Effector memory CD4-positive, alpha-beta T cell (primary cell): ENCODE results near the gene DCAF4.

Experiments
- DNase-seq, 3 donors: peaks; one replicate each; pipeline ENCODE4 v3.0.0-alpha.2; 2020
- H3K27ac ChIP-seq: 2 replicates; pipeline ENCODE4 v1.7.0; 2013; ENCODE audit warnings: mild to moderate bottlenecking, low read length, moderate library complexity; ENCODE audit not compliant: insufficient read depth, poor library complexity, severe bottlenecking
- H3K27me3 ChIP-seq: replicated peaks from 2 replicates; pipeline ENCODE4 v1.7.0; 2013; ENCODE audit warnings: mild to moderate bottlenecking, low read length; ENCODE audit not compliant: insufficient read depth, control insufficient read depth, poor library complexity, severe bottlenecking
- H3K36me3 ChIP-seq: 2 replicates; pipeline ENCODE4 v1.7.0; 2013; ENCODE audit warnings: mild to moderate bottlenecking, low read length, moderate library complexity; ENCODE audit not compliant: control insufficient read depth, insufficient read depth
- H3K4me1 ChIP-seq: 2 replicates; pipeline ENCODE4 v1.7.0; 2013; ENCODE audit warnings: low read length, mild to moderate bottlenecking; ENCODE audit not compliant: control insufficient read depth, insufficient read depth, poor library complexity, severe bottlenecking
- H3K4me3 ChIP-seq: 2 replicates; pipeline ENCODE4 v1.7.0; 2013; ENCODE audit warnings: low read length, low read depth, mild to moderate bottlenecking; ENCODE audit not compliant: insufficient read depth, poor library complexity, severe bottlenecking
- H3K9me3 ChIP-seq: 2 replicates; pipeline ENCODE4 v1.7.0; 2013; ENCODE audit warnings: mild to moderate bottlenecking, low read length, moderate library complexity; ENCODE audit not compliant: control insufficient read depth

The DCAF4 gene

DNA sequence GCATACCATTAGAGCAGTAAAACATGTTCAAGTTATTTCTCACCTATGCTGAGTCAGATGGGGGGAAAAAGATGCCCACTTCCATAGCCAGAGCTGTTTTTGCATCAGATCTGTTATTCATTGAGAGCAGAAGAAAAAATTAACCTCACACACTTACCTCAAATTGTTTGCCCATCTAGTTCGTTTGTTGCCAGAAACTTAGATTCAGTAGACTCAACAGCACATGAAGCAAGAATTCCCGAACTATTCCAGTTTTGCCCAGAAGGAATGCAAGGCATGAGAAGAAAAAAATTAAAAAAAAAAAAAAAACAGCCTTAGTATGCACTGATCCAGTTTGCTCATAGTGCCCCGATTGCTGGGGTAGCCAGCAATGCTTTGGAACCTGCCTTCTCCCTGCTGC is 19.9 kb upstream of the DCAF4 start:
- Histone ChIP-seq H3K4me1 (no peaks in the 10 kb centered on the region), H3K27ac (no peak overlapping the region), H3K4me3 (no peak overlapping the region), H3K27me3 (no peaks in the 10 kb centered on the region), H3K36me3 (no peaks in the 10 kb centered on the region), H3K9me3 (no peaks in the 10 kb centered on the region)
- no peak for DNase-seq

DNA sequence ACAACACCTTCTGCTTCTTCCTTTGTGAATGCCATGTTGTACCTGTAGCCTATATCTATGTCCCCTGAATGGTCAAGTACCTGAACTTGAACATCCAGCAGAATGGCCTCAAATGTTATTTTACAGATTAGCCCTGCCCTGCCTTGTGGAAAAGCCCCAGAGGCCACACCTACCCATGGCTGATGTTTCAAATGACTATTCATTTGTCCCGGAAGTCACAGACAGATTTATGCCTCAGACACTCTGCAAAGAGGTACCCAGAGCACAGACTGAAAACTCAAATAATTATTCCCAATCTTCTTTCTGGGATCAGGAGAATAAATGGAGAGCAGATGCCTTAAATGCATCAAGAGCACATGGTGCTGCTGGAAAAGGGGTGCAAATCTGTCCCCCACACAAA is 19.4 kb upstream of the DCAF4 start:
- Histone ChIP-seq H3K27me3 (no peaks in the 10 kb centered on the region), H3K36me3 (no peaks in the 10 kb centered on the region), H3K4me3 (no peak overlapping the region), H3K27ac (no peak overlapping the region), H3K9me3 (no peaks in the 10 kb centered on the region), H3K4me1 (no peaks in the 10 kb centered on the region)
- no peak for DNase-seq

DNA sequence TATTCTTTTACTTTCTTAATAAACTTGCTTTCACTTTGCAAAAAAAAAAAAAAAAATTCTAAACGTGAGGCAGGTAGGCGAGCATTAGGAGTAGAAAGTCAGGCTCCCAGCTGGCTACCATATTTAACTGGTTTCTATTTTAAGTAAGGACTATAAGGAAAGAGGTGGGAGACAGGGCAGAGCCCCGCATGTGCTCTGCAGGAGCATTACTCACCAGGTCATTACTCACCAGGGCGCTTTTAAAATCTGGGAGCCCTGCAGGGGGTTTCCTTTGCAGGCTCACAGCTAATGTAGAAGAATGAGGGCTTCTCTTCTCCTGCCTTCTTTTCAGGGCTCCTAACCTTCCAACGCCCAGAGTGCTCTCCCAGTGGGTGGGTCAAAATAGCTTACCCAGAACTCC is 18.4 kb upstream of the DCAF4 start:
- no peak for DNase-seq
- Histone ChIP-seq H3K9me3 (no peaks in the 10 kb centered on the region), H3K27ac (no peak overlapping the region), H3K36me3 (no peaks in the 10 kb centered on the region), H3K27me3 (no peaks in the 10 kb centered on the region), H3K4me3 (no peak overlapping the region), H3K4me1 (no peaks in the 10 kb centered on the region)

DNA sequence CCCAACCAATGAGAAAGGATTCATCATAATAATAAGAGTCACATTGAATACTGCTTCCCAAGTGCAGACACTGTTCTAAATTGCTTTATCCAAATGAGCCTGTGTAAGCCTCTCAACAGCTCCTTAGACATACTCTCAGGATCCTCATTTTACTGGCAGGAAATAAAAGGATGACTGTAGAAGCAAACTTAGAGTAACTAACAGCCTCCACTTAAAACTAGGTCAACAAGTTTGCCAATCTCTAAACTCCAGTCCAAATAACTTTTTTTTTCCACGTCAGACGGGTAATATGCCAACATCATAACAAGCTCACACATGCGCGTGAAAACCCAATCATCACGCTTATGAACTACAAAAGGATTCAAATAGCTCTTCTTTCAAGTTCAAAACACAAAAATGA is 17.1 kb upstream of the DCAF4 start:
- Histone ChIP-seq H3K36me3 (no peaks in the 10 kb centered on the region), H3K9me3 (no peaks in the 10 kb centered on the region), H3K27me3 (no peaks in the 10 kb centered on the region), H3K4me1 (no peaks in the 10 kb centered on the region), H3K4me3 (no peak overlapping the region), H3K27ac (no peak overlapping the region)
- no peak for DNase-seq

DNA sequence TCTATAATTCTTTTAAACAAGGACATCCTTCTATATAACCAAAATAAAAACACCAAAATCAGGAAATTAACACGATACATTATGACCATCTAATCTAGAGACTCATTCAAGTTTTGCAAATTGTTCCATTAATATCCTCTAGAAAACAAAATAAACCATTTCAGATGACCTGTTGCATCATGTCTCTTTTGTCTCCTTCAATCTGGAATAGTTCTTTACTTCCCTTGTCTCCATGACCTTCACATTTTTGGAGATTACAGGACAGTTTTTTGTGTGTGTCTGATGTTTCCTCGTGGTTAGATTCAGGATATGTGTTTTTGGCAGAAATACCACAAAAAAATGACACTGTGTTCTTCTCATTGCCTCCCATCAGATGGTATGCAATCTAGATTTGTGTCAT is 12.5 kb upstream of the DCAF4 start:
- Histone ChIP-seq H3K27me3 (no peaks in the 10 kb centered on the region), H3K4me3 (no peak overlapping the region), H3K27ac (no peak overlapping the region)

DNA sequence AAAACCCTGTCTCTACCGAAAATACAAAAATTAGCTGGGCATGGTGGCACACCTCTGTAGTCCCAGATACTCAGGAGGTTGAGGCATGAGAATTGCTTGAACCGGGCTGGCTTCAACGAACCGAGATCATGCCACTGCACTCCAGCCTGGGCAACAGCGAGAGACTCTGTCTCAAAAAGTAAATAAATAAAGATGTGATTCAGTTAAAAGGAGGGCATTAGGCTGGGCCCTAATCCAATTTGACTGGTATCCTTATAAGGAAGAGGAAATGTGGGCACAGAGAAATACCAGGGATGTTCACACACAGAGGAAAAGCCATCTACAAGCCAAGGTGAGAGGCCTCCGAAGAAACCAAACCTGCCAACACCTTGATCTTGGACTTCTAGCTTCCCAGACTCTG is 10.1 kb upstream of the DCAF4 start:
- no peak for DNase-seq
- no peak overlapping the region for H3K27ac ChIP-seq
- no peaks in the 10 kb centered on the region for H3K27me3 ChIP-seq
- H3K4me1 ChIP-seq, result no peaks in the 10 kb centered on the region
- no peak overlapping the region for H3K4me3 ChIP-seq
- no peaks in the 10 kb centered on the region for H3K9me3 ChIP-seq
- no peaks in the 10 kb centered on the region for H3K36me3 ChIP-seq

More for the DNA sequence above, 12.5 kb upstream of the DCAF4 start:
- no peak for DNase-seq
- Histone ChIP-seq H3K9me3 (no peaks in the 10 kb centered on the region), H3K36me3 (no peaks in the 10 kb centered on the region), H3K4me1 (no peaks in the 10 kb centered on the region)

DNA sequence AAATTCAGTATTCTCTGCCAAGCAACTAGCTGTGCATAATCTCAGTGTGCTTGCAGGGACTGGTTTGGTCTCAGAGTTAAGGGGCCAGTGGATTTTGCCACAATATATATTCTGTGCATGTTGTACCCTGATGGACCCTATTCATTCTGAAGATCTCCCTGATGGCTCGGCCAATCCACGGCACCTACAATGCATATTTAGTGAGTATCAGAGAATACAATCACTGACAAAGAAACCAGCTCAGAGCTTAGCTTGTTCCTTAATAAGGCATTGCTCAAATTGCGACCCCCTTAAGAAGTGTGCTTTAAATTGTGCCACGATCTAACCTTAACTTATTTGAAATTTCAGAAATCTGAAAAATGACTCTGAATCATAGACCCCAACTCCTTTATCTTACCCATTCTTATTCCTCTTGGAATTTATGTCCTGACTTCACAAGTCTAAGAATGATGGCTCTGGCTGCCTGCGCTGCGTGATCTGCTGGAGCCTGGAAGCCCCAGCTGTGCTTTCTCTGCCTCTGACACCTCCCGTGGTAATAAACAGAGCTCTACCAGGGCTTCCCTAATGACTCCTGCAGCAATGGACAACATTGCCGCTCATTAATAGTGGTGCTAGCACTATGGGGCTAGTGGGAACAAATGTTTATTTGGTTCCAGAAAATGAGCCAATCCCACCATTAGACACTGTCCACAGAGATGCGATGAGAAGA is 9.0 kb upstream of the DCAF4 start:
- H3K4me1 ChIP-seq, result no peaks in the 10 kb centered on the region
- H3K27ac ChIP-seq, result no peak overlapping the region
- H3K36me3 ChIP-seq, result no peaks in the 10 kb centered on the region
- H3K9me3 ChIP-seq, result no peaks in the 10 kb centered on the region
- no peaks in the 10 kb centered on the region for H3K27me3 ChIP-seq
- DNase-seq, result no peak
- H3K4me3 ChIP-seq, result no peak overlapping the region

DNA sequence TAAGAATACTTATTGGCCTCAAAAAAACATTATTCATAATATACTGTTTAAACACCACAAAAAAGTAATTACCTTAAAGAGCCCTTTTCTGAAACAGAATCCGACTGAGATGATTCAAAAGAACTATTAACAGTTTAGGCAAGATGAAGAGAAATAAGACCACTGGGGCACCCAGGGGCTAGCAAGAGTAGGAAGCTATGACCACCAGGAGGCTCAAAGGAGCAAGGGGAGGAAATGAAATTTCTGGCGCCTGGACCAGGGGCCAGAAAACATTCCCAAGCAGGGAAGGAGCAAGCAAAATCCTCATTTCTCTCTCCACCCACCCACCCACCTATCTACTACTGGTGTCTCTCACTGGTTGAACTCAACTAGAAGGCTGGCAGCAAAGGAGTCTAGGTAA is 6.3 kb upstream of the DCAF4 start:
- H3K27me3 ChIP-seq, result no peaks in the 10 kb centered on the region
- DNase-seq, result no peak

DNA sequence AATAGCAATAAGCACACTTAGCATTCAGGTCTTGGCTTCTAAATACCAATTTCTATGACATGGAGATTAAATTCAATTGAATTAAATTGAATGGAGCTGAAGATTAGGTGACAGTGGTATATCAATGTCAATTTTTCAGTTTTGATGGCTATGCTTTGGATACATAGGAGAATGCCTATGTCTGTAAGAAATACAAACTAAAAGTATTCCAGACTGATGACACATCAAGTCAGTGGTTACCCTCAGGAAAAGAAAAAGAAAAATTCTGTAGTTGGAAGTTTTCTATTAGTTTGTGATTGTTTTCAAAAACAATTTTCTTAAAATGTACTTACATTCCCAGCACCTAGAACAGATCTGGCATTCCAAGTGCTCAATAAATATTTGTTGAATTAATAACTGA is 4.9 kb upstream of the DCAF4 start:
- Histone ChIP-seq H3K27me3 (no peaks in the 10 kb centered on the region), H3K36me3 (no peaks in the 10 kb centered on the region), H3K27ac (no peak overlapping the region), H3K9me3 (no peaks in the 10 kb centered on the region), H3K4me3 (no peak overlapping the region), H3K4me1 (peaks cover under 1% of the 10 kb centered on the region)
- no peak for DNase-seq

More for the DNA sequence above, 6.3 kb upstream of the DCAF4 start:
- Histone ChIP-seq H3K36me3 (no peaks in the 10 kb centered on the region), H3K9me3 (no peaks in the 10 kb centered on the region), H3K4me3 (no peak overlapping the region), H3K27ac (no peak overlapping the region), H3K4me1 (no peaks in the 10 kb centered on the region)

DNA sequence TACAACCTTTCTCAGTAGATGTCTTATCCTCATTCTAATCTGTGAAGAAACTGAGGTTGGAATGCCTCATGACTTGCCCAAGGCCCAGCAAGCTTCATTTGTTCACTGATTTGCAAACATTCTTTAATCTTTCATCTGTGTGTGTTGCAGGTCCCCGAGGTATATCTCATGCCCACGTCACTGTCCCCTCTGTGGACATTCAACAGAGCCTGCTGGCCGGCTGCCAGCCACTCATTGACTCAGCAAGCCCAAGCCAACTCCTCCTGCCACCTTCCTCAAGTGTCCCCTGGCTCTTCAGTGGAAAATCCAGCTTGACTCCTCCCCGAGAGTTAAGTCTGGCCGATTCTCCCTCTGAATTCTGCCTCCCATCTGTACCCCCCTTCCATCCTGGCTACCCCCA is 1.9 kb upstream of the DCAF4 start:
- DNase-seq, result no peak
- H3K36me3 ChIP-seq, result no peaks in the 10 kb centered on the region
- H3K4me1 ChIP-seq, result peaks cover 12% of the 10 kb centered on the region
- no peak overlapping the region for H3K27ac ChIP-seq
- no peak overlapping the region for H3K4me3 ChIP-seq
- H3K27me3 ChIP-seq, result no peaks in the 10 kb centered on the region
- no peaks in the 10 kb centered on the region for H3K9me3 ChIP-seq
